ENCODE data around the gene FERMT2. TPM values are rescaled to one million over a fixed set of nuclear protein-coding genes. Genes with fewer than 3 reads are reported as not detected.

FERMT2 gene
- total and polyA plus RNA-seq, 2 donors from 2014 or later: 46.2 to 78.2 TPM

DNA sequence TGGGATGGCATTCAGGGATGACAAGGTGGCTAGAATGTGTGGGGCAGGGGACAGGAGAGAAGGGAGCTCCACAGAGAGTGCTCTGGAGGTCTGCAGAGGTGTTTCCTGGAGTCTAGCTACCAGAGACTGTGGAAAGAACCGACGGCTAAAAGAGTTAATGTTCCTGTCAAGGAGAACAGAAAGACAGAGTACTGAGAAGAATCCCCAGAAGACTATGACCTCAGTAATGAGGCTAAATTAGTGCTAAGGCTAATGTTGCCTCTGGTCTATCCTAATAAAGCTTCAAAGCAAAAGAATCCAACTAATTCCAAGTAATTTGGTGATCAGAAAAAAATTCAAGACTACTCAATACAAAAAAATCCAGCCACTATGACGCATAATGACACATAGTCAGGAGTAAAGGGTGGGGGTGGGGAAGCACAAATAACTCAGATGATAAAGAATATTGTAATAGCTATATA, 44.7 kb downstream of the FERMT2 start:
- peaks cover 0 to 13% (median 3%) of the 10 kb centered on the region in 3 donors for H3K36me3 ChIP-seq (ENCODE audit: control insufficient read depth in 2 of 3, insufficient read depth in 3 of 3, low read length in 3 of 3)
- intact Hi-C loops (cut with DNase I): no loop called here
- H3K9me3 ChIP-seq (ENCODE audit: control insufficient read depth in 2 of 3, insufficient read depth in 1 of 3, low read length in 3 of 3): no peaks in the 10 kb centered on the region
- no peak for FAIRE-seq
- H3K4me3 ChIP-seq (ENCODE audit: low read length in 3 of 3): no peak overlapping the region
- no peak overlapping the region for H3K9ac ChIP-seq (ENCODE audit: low read length in 3 of 3)
- H3K27ac ChIP-seq (ENCODE audit: low read depth in 2 of 2, low read length in 2 of 2): no peak overlapping the region
- H3K4me1 ChIP-seq (ENCODE audit: control insufficient read depth in 2 of 3, insufficient read depth in 2 of 3, low read depth in 1 of 3, low read length in 3 of 3): peaks cover 0 to 20% (median 3%) of the 10 kb centered on the region in 3 donors
- TF ChIP-seq, protein P1, sequence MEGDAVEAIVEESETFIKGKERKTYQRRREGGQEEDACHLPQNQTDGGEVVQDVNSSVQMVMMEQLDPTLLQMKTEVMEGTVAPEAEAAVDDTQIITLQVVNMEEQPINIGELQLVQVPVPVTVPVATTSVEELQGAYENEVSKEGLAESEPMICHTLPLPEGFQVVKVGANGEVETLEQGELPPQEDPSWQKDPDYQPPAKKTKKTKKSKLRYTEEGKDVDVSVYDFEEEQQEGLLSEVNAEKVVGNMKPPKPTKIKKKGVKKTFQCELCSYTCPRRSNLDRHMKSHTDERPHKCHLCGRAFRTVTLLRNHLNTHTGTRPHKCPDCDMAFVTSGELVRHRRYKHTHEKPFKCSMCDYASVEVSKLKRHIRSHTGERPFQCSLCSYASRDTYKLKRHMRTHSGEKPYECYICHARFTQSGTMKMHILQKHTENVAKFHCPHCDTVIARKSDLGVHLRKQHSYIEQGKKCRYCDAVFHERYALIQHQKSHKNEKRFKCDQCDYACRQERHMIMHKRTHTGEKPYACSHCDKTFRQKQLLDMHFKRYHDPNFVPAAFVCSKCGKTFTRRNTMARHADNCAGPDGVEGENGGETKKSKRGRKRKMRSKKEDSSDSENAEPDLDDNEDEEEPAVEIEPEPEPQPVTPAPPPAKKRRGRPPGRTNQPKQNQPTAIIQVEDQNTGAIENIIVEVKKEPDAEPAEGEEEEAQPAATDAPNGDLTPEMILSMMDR (IDR thresholded peaks at IDR 0.05; ENCODE audit: borderline replicate concordance, extremely low read depth, insufficient read depth): no peak
- H3K27me3 ChIP-seq (ENCODE audit: control insufficient read depth, insufficient read depth, low read length): no peaks in the 10 kb centered on the region
- DNase-seq: no peak

DNA sequence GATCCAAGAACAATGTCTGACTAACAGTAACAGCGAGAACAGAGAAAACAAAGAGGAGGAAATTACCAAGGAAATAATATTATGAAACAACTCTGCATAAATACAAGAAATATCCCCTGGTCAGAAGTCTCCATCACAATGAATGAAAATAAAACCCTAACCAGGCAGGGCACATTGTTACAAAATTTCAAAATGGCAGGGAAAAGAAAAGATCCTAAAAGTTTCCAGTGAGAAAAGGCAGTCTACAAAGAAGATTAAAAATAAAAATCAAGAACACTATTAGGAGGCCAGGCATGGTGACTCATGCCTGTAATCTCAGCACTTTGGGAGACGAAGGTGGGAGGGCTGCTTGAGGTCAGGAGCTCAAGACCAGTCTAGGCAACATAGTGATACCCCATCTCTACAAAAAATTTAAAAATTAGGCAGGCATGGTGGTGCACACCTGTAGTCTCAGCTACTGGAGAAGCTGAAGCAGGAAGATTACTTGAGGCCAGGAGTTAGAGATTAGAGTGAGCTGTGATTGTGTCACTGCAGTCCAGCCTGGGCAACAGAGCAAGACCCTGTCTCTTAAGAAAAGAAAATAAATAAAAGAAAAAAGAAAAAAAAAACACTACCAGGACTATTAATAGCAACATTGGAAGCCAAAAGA, 47.8 kb downstream of the FERMT2 start:
- Histone ChIP-seq H3K27ac (ENCODE audit: low read depth in 2 of 2, low read length in 2 of 2) (no peak overlapping the region), H3K9ac (ENCODE audit: low read length in 3 of 3) (no peak overlapping the region), H3K9me3 (ENCODE audit: control insufficient read depth in 2 of 3, insufficient read depth in 1 of 3, low read length in 3 of 3) (no peaks in the 10 kb centered on the region), H3K36me3 (ENCODE audit: control insufficient read depth in 2 of 3, insufficient read depth in 3 of 3, low read length in 3 of 3) (peaks cover 0 to 7% (median 3%) of the 10 kb centered on the region in 3 donors), H3K27me3 (ENCODE audit: control insufficient read depth, insufficient read depth, low read length) (no peaks in the 10 kb centered on the region), H3K4me3 (ENCODE audit: low read length in 3 of 3) (no peak overlapping the region), H3K4me1 (ENCODE audit: control insufficient read depth in 2 of 3, insufficient read depth in 2 of 3, low read depth in 1 of 3, low read length in 3 of 3) (peaks cover 0 to 11% (median 3%) of the 10 kb centered on the region in 3 donors)
- TF ChIP-seq, protein P1 (IDR thresholded peaks at IDR 0.05; ENCODE audit: borderline replicate concordance, extremely low read depth, insufficient read depth): no peak
- no peak for FAIRE-seq
- no peak for DNase-seq
- intact Hi-C loops (cut with DNase I): no loop called here

DNA sequence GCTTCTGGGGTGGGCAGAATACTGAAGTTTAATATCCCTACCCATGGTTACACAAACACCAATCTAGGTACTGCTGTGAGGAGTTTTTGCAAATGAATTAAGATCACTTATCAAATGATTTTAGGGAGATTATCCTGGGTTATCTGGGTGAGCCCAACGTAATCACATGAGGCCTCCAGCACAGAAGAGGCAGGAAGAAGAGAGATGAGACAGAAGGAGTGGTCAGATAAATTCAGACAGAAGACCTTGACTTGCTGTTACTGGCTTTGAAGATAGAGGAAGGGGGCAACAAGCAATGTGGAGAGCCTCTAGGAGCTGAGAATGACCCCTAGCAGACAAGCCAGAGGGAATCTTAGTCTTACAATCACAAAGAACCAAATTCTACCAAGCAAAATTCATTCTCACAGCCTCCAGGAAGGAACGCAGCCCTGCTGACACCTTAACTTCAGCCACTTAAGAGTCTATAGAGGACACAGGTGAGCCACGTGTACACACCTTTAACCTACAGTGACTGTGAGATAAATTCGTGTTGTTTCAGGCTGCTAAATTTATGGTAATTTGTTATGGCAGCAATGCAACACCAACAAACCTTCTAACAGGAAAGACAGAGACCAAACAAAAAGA, 49.4 kb downstream of the FERMT2 start:
- intact Hi-C loops (cut with DNase I): no loop called here
- H3K9me3 ChIP-seq (ENCODE audit: control insufficient read depth in 2 of 3, insufficient read depth in 1 of 3, low read length in 3 of 3): no peaks in the 10 kb centered on the region
- peaks cover 0 to 7% (median 3%) of the 10 kb centered on the region in 3 donors for H3K36me3 ChIP-seq (ENCODE audit: control insufficient read depth in 2 of 3, insufficient read depth in 3 of 3, low read length in 3 of 3)
- H3K27ac ChIP-seq (ENCODE audit: low read depth in 2 of 2, low read length in 2 of 2): no peak overlapping the region
- DNase-seq: no peak
- H3K4me1 ChIP-seq (ENCODE audit: control insufficient read depth in 2 of 3, insufficient read depth in 2 of 3, low read depth in 1 of 3, low read length in 3 of 3): peaks cover 0 to 6% (median 3%) of the 10 kb centered on the region in 3 donors
- no peaks in the 10 kb centered on the region for H3K27me3 ChIP-seq (ENCODE audit: control insufficient read depth, insufficient read depth, low read length)
- TF ChIP-seq, protein P1 (IDR thresholded peaks at IDR 0.05; ENCODE audit: borderline replicate concordance, extremely low read depth, insufficient read depth): no peak
- no peak overlapping the region for H3K9ac ChIP-seq (ENCODE audit: low read length in 3 of 3)
- FAIRE-seq: no peak
- no peak overlapping the region for H3K4me3 ChIP-seq (ENCODE audit: low read length in 3 of 3)

Measured in kidney (tissue), 14 donors.